OCI-LY1 (cell line): ENCODE measurements around the gene SHH.

Source experiments
- EZH2 ChIP-seq: fragments of 200-600 bp; sonication (generic), shearing (Covaris generic); IDR thresholded peaks from 2 replicates; pipeline ENCODE4 v1.8.0; 2017; ENCODE audit warnings: borderline replicate concordance, mixed run types, mild to moderate bottlenecking, antibody characterized with exemption, low read length, moderate library complexity, mixed read lengths
- TF ChIP-seq, protein P1 (sequence below): fragments of 200-600 bp; sonication (generic), shearing (Covaris generic); IDR thresholded peaks from 2 replicates; pipeline ENCODE4 v1.5.1; 2017; ENCODE audit warnings: mild to moderate bottlenecking, antibody characterized with exemption, low read length, moderate library complexity, mixed read lengths

- TF ChIP-seq, protein P1, sequence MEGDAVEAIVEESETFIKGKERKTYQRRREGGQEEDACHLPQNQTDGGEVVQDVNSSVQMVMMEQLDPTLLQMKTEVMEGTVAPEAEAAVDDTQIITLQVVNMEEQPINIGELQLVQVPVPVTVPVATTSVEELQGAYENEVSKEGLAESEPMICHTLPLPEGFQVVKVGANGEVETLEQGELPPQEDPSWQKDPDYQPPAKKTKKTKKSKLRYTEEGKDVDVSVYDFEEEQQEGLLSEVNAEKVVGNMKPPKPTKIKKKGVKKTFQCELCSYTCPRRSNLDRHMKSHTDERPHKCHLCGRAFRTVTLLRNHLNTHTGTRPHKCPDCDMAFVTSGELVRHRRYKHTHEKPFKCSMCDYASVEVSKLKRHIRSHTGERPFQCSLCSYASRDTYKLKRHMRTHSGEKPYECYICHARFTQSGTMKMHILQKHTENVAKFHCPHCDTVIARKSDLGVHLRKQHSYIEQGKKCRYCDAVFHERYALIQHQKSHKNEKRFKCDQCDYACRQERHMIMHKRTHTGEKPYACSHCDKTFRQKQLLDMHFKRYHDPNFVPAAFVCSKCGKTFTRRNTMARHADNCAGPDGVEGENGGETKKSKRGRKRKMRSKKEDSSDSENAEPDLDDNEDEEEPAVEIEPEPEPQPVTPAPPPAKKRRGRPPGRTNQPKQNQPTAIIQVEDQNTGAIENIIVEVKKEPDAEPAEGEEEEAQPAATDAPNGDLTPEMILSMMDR = no peak
- TF ChIP-seq EZH2 = no peak
Measured at GRCh38 chr7:155824227-155824886, 12.1 kb upstream of the SHH start.
